Breast epithelium (tissue), 4 donors: ENCODE data around the gene SPTLC2. TPM values are rescaled to one million over a fixed set of nuclear protein-coding genes. Genes with fewer than 3 reads are reported as not detected.

Experiments
- DNase-seq, 2 donors: peaks; one replicate each; pipeline ENCODE4 v3.0.0-alpha.2; 2019; ENCODE audit warnings: low spot score in 2 of 2
- H3K27ac ChIP-seq, 2 donors: fragments of 200-600 bp; sonication (generic) in 1 of 2; one replicate each; pipeline ENCODE4 v1.5.1; 2016 to 2019; ENCODE audit warnings: mild to moderate bottlenecking in 1 of 2
- H3K27me3 ChIP-seq, 2 donors: fragments of 200-600 bp; sonication (generic) in 1 of 2; one replicate each; pipeline versions ENCODE4 v1.5.1 to v1.6.0; 2017 to 2019; ENCODE audit warnings: control low read depth in 1 of 2, mild to moderate bottlenecking in 1 of 2
- H3K36me3 ChIP-seq: fragments of 200-600 bp; one replicate; pipeline ENCODE4 v1.5.1; 2019
- H3K4me1 ChIP-seq, 2 donors: fragments of 200-600 bp; sonication (generic); one replicate each; pipeline ENCODE4 v1.5.1; 2016 to 2019; ENCODE audit warnings: control low read depth in 1 of 2
- H3K4me3 ChIP-seq, 3 donors: fragments of 200-600 bp; sonication (generic); 1 replicate in 2 of 3; 2 replicates in 1 of 3; pipeline ENCODE4 v1.5.1; 2016 to 2019; ENCODE audit warnings: mild to moderate bottlenecking in 3 of 3, moderate library complexity in 2 of 3
- H3K9me3 ChIP-seq, 2 donors: fragments of 200-600 bp; sonication (generic) in 1 of 2; one replicate each; pipeline ENCODE4 v1.5.1; 2016 to 2019; ENCODE audit warnings: control low read depth in 1 of 2
- CTCF ChIP-seq, 3 donors: fragments of 450-650 bp; IDR thresholded peaks; one replicate each; pipeline ENCODE4 v1.5.1; 2016 to 2017; ENCODE audit warnings: antibody characterized with exemption in 3 of 3, mild to moderate bottlenecking in 3 of 3, moderate library complexity in 3 of 3
- POLR2A ChIP-seq: fragments of 450-650 bp; IDR thresholded peaks from one replicate; pipeline ENCODE4 v1.6.1; 2016; ENCODE audit warnings: antibody characterized with exemption, mild to moderate bottlenecking, moderate library complexity
- POLR2AphosphoS5 ChIP-seq, 3 donors: sonication (generic); formaldehyde crosslinking; IDR thresholded peaks; one replicate each; pipeline ENCODE4 v1.6.1; 2017; ENCODE audit warnings: antibody characterized with exemption in 3 of 3
- intact Hi-C: fragments of 100-400 bp; cut with DNase I; formaldehyde crosslinking; loops from one replicate; pipeline ENCODE4 v1.15.1; 2023; ENCODE audit warnings: low total_unique reads
- total RNA-seq, 3 donors: library from RNA; depleted of rRNA; stranded (reverse); fragments of >200 nt; gene quantifications; one replicate each; pipeline ENCODE4 v1.1.0, GENCODE V29; 2016

Gene SPTLC2
- total RNA-seq, 3 donors from 2014 or later = 31.2 to 47.2 (median 42.6) TPM

GRCh38 chr14:77565994-77566305, 50.5 kb downstream of the SPTLC2 start:
- no peaks in the 10 kb centered on the region for H3K36me3 ChIP-seq
- no peak overlapping the region for H3K4me3 ChIP-seq
- no peaks in the 10 kb centered on the region for H3K4me1 ChIP-seq
- TF ChIP-seq POLR2AphosphoS5 (IDR thresholded peaks at IDR 0.05) (no peak), CTCF (IDR thresholded peaks at IDR 0.05) (no peak), POLR2A (no peak)
- no peak overlapping the region for H3K27ac ChIP-seq
- intact Hi-C loops = no loop called here
- no peaks in the 10 kb centered on the region for H3K9me3 ChIP-seq
- no peak for DNase-seq
- H3K27me3 ChIP-seq = no peaks in the 10 kb centered on the region

GRCh38 chr14:77565289-77565993, 51.0 kb downstream of the SPTLC2 start:
- no peak for TF ChIP-seq POLR2A
- DNase-seq = no peak
- no peaks in the 10 kb centered on the region for H3K27me3 ChIP-seq
- H3K36me3 ChIP-seq = no peaks in the 10 kb centered on the region
- H3K9me3 ChIP-seq = no peaks in the 10 kb centered on the region
- no peaks in the 10 kb centered on the region for H3K4me1 ChIP-seq
- H3K4me3 ChIP-seq = no peak overlapping the region
- no peak overlapping the region for H3K27ac ChIP-seq
- intact Hi-C loops = no loop called here

GRCh38 chr14:77562681-77563080, 53.8 kb downstream of the SPTLC2 start:
- intact Hi-C loops = no loop called here
- H3K27ac ChIP-seq = no peak overlapping the region
- no peaks in the 10 kb centered on the region for H3K36me3 ChIP-seq
- H3K27me3 ChIP-seq = no peaks in the 10 kb centered on the region
- no peaks in the 10 kb centered on the region for H3K4me1 ChIP-seq
- DNase-seq = no peak
- H3K9me3 ChIP-seq = no peaks in the 10 kb centered on the region
- TF ChIP-seq POLR2A (no peak), POLR2AphosphoS5 (IDR thresholded peaks at IDR 0.05) (no peak), CTCF (IDR thresholded peaks at IDR 0.05) (no peak)
- no peak overlapping the region for H3K4me3 ChIP-seq

- Histone ChIP-seq H3K36me3 (no peaks in the 10 kb centered on the region), H3K27me3 (no peaks in the 10 kb centered on the region), H3K4me1 (no peaks in the 10 kb centered on the region), H3K27ac (no peak overlapping the region), H3K4me3 (no peak overlapping the region), H3K9me3 (no peaks in the 10 kb centered on the region)
- TF ChIP-seq POLR2AphosphoS5 (IDR thresholded peaks at IDR 0.05) (no peak), POLR2A (no peak), CTCF (IDR thresholded peaks at IDR 0.05) (no peak)
- intact Hi-C loops = no loop called here
- DNase-seq = no peak
Measured at GRCh38 chr14:77561881-77562280, 54.6 kb downstream of the SPTLC2 start.

- Histone ChIP-seq H3K27me3 (no peaks in the 10 kb centered on the region), H3K4me3 (no peak overlapping the region), H3K9me3 (no peaks in the 10 kb centered on the region), H3K36me3 (no peaks in the 10 kb centered on the region), H3K4me1 (no peaks in the 10 kb centered on the region), H3K27ac (no peak overlapping the region)
- no peak for DNase-seq
- intact Hi-C loops = no loop called here
- TF ChIP-seq POLR2A (no peak), CTCF (IDR thresholded peaks at IDR 0.05) (no peak), POLR2AphosphoS5 (IDR thresholded peaks at IDR 0.05) (no peak)
Measured at GRCh38 chr14:77559381-77559780, 57.1 kb downstream of the SPTLC2 start.

- intact Hi-C loops = no loop called here
- TF ChIP-seq CTCF (IDR thresholded peaks at IDR 0.05) = no peak
- no peak for TF ChIP-seq POLR2A
- no peak for TF ChIP-seq POLR2AphosphoS5 (IDR thresholded peaks at IDR 0.05)
- Histone ChIP-seq H3K36me3 (no peaks in the 10 kb centered on the region), H3K4me3 (no peak overlapping the region), H3K4me1 (no peaks in the 10 kb centered on the region), H3K27ac (no peak overlapping the region), H3K9me3 (no peaks in the 10 kb centered on the region), H3K27me3 (no peaks in the 10 kb centered on the region)
- no peak for DNase-seq
Measured at GRCh38 chr14:77557391-77557790, 59.0 kb downstream of the SPTLC2 start.
